Measurements from ENCODE around the gene ADAP1. TPM values are rescaled to one million over a fixed set of nuclear protein-coding genes. Genes with fewer than 3 reads are reported as not detected.

Gene ADAP1
- polyA plus RNA-seq, 1 donor (not counting 4 experiments of a cell fraction or from before 2014, with no cell fraction given) = 4.3 TPM

DNA sequence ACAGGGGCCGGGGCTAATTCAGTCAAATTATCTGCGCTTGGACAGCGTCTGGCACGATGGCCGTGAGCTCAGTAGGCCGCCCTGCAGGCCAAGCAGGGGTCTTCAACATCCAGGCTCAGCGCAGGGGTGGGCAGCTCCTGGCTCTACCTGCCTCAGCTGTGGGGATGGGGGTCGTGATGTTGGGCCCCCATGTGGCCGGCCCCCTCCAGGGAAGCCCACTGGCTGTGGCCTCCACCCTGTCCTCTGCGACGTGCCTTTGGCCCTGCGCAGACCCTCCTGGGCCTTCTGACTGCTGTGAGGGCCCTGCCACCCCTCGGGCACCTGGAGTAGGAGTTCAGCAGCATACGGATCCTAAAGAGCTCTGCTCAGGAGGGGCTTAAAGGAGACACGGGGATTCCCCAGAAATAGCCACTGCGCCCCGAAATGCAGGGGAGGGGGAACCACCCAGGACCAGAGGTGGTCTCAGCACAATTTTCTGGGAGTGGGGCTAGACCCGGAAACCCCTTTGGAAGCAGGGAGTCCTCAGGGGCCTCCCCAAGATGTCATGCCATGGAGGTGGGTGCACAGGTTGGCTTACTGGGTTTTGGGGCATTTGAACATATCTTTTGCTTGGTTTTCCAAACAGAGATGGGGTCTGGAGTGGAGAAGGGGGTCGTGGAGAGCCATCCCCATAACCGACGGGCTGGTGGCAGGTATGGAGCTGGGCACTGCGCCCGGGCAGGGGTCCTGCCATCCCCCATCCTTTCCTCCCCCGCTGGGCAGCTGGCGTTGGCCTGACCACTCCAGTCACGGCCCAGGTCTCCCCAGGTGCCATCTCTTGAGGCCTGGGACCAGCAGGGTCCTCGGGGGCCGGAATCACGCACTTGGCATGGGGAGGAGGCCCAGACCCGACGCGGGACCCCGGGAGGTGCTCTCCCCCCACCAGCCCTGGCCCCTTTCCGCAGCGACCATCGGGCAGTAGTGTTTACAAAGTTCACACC lies 4.0 kb upstream of the ADAP1 start:
- Histone ChIP-seq H4K20me1 (ENCODE audit: control insufficient read depth, extremely low read depth, insufficient read depth, low read length) (peaks cover 2% of the 10 kb centered on the region), H3K79me2 (ENCODE audit: control insufficient read depth, insufficient read depth, low read length) (no peaks in the 10 kb centered on the region), H3K27ac (ENCODE audit: control insufficient read depth, insufficient read depth, low read length) (no peak overlapping the region), H3K9ac (ENCODE audit: control insufficient read depth, extremely low read depth, insufficient read depth, low read length) (no peak overlapping the region), H3K36me3 (ENCODE audit: control insufficient read depth in 2 of 2, extremely low read depth in 1 of 2, insufficient read depth in 2 of 2, low read length in 2 of 2) (no peaks in the 10 kb centered on the region), H3K27me3 (ENCODE audit: control insufficient read depth, extremely low read depth, insufficient read depth, low read length) (peaks cover 20% of the 10 kb centered on the region), H3K4me1 (ENCODE audit: control insufficient read depth, extremely low read depth, insufficient read depth, low read length) (no peaks in the 10 kb centered on the region), H3K4me2 (ENCODE audit: control insufficient read depth, extremely low read depth, insufficient read depth, low read depth, low read length) (no peak overlapping the region), H3K9me3 (ENCODE audit: control insufficient read depth, low read depth, low read length) (no peaks in the 10 kb centered on the region), H3K4me3 (ENCODE audit: control insufficient read depth in 2 of 3, extremely low read depth in 1 of 3, insufficient read depth in 2 of 3, low read depth in 1 of 3, low read length in 3 of 3) (no peak overlapping the region), H3K9me1 (ENCODE audit: control insufficient read depth, extremely low read depth, insufficient read depth, low read length) (no peaks in the 10 kb centered on the region), H2AFZ (ENCODE audit: control insufficient read depth, low read length) (no peak overlapping the region)
- dilution Hi-C loops (cut with MboI; ENCODE audit: extremely low pct_ligation_motif_present, low sequenced_read_pairs) = no loop called here
- FAIRE-seq = no peak
- TF ChIP-seq, protein P1, sequence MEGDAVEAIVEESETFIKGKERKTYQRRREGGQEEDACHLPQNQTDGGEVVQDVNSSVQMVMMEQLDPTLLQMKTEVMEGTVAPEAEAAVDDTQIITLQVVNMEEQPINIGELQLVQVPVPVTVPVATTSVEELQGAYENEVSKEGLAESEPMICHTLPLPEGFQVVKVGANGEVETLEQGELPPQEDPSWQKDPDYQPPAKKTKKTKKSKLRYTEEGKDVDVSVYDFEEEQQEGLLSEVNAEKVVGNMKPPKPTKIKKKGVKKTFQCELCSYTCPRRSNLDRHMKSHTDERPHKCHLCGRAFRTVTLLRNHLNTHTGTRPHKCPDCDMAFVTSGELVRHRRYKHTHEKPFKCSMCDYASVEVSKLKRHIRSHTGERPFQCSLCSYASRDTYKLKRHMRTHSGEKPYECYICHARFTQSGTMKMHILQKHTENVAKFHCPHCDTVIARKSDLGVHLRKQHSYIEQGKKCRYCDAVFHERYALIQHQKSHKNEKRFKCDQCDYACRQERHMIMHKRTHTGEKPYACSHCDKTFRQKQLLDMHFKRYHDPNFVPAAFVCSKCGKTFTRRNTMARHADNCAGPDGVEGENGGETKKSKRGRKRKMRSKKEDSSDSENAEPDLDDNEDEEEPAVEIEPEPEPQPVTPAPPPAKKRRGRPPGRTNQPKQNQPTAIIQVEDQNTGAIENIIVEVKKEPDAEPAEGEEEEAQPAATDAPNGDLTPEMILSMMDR (optimal IDR thresholded peaks at IDR 0.05 in 1 of 3, IDR thresholded peaks at IDR 0.05 in 1 of 3, conservative IDR thresholded peaks at IDR 0.05 in 1 of 3; ENCODE audit: extremely low read depth in 1 of 3, insufficient read depth in 2 of 3, low read length in 3 of 3) = no peak
- no peak for TF ChIP-seq EZH2 (IDR thresholded peaks at IDR 0.05; ENCODE audit: low read length)
- no peak for DNase-seq (ENCODE audit: low read depth, low spot score)

DNA sequence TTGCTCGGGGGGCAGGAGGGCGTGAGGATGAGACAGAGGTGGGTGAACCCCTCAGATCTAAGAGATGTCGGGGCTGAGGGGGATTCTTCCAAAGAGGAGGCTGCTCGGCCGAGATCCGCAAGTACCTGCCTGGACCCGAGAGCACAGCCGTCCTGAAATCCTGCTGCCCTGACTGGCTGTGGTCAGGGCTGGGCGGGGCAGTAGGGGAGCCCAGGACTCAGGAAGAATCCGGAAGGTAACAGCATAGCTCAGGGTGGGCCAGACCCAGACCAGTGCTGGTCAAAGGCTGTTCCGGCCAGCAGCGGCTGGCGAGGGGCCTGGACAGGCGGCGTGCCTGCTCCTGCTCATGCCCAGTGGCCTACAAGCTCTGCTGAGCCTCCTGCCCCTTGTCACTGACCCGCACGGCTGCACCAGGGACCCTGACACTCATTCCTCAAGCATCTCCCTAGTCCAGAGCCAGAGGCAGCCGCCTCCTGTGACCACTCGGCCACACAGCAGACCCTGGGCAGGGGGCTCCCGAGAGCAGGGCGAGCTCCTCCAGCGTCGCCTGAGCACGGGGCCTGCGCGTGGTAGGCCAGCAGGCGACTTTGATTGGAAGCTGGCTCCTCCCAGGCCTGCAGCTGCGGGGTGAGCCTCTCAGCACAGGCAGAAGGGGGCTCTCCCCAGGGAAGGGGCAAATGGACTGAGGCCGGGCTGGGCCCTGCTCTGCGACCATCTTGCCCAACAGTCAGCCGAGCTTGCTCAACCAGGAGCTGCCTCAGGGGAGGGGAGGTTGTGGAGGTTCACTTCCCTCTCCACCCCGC lies 3.1 kb upstream of the ADAP1 start:
- H3K9me1 ChIP-seq (ENCODE audit: control insufficient read depth, extremely low read depth, insufficient read depth, low read length) = no peaks in the 10 kb centered on the region
- TF ChIP-seq, protein P1 (optimal IDR thresholded peaks at IDR 0.05 in 1 of 3, IDR thresholded peaks at IDR 0.05 in 1 of 3, conservative IDR thresholded peaks at IDR 0.05 in 1 of 3; ENCODE audit: extremely low read depth in 1 of 3, insufficient read depth in 2 of 3, low read length in 3 of 3) = no peak
- TF ChIP-seq EZH2 (IDR thresholded peaks at IDR 0.05; ENCODE audit: low read length) = no peak
- DNase-seq (ENCODE audit: low read depth, low spot score) = no peak
- no peaks in the 10 kb centered on the region for H3K79me2 ChIP-seq (ENCODE audit: control insufficient read depth, insufficient read depth, low read length)
- no peaks in the 10 kb centered on the region for H3K4me1 ChIP-seq (ENCODE audit: control insufficient read depth, extremely low read depth, insufficient read depth, low read length)
- dilution Hi-C loops (cut with MboI; ENCODE audit: extremely low pct_ligation_motif_present, low sequenced_read_pairs) = no loop called here
- no peak for FAIRE-seq
- H3K4me2 ChIP-seq (ENCODE audit: control insufficient read depth, extremely low read depth, insufficient read depth, low read depth, low read length) = no peak overlapping the region
- no peaks in the 10 kb centered on the region for H3K9me3 ChIP-seq (ENCODE audit: control insufficient read depth, low read depth, low read length)
- no peak overlapping the region for H3K9ac ChIP-seq (ENCODE audit: control insufficient read depth, extremely low read depth, insufficient read depth, low read length)
- H3K27ac ChIP-seq (ENCODE audit: control insufficient read depth, insufficient read depth, low read length) = no peak overlapping the region
- no peak overlapping the region for H3K4me3 ChIP-seq (ENCODE audit: control insufficient read depth in 2 of 3, extremely low read depth in 1 of 3, insufficient read depth in 2 of 3, low read depth in 1 of 3, low read length in 3 of 3)
- H4K20me1 ChIP-seq (ENCODE audit: control insufficient read depth, extremely low read depth, insufficient read depth, low read length) = peaks cover 2% of the 10 kb centered on the region
- no peak overlapping the region for H2AFZ ChIP-seq (ENCODE audit: control insufficient read depth, low read length)
- H3K27me3 ChIP-seq (ENCODE audit: control insufficient read depth, extremely low read depth, insufficient read depth, low read length) = peaks cover 19% of the 10 kb centered on the region
- H3K36me3 ChIP-seq (ENCODE audit: control insufficient read depth in 2 of 2, extremely low read depth in 1 of 2, insufficient read depth in 2 of 2, low read length in 2 of 2) = no peaks in the 10 kb centered on the region

Measured in keratinocyte (primary cell).